Epithelial cell of proximal tubule (primary cell): Measurements from ENCODE around the gene GPS2. TPM values are rescaled to one million over a fixed set of nuclear protein-coding genes. Genes with fewer than 3 reads are reported as not detected.
"Not testable (repeated sequence)": the region's sequence is repeated elsewhere in the genome, so short reads cannot be mapped to it uniquely, and the experiment has no call there.

Experiments used
- DNase-seq: peaks from one replicate; pipeline ENCODE4 v3.0.0-alpha.2; 2011; ENCODE audit warnings: low read depth
- H3K4me3 ChIP-seq: 2 replicates; pipeline ENCODE4 v1.5.1; 2011; ENCODE audit warnings: low read depth, mild to moderate bottlenecking, low read length
- total RNA-seq: library from RNA; depleted of rRNA; stranded (reverse); fragments of >200 nt; gene quantifications from 2 replicates; pipeline ENCODE4 v1.2.3, GENCODE V29; 2015
- TF ChIP-seq, protein P1 (sequence below): conservative IDR thresholded peaks from 2 replicates; pipeline ENCODE4 v1.5.1; 2012; ENCODE audit warnings: low read depth, mild to moderate bottlenecking, low read length

Gene GPS2
- total RNA-seq, 1 donor from 2014 or later: 104 TPM

DNA sequence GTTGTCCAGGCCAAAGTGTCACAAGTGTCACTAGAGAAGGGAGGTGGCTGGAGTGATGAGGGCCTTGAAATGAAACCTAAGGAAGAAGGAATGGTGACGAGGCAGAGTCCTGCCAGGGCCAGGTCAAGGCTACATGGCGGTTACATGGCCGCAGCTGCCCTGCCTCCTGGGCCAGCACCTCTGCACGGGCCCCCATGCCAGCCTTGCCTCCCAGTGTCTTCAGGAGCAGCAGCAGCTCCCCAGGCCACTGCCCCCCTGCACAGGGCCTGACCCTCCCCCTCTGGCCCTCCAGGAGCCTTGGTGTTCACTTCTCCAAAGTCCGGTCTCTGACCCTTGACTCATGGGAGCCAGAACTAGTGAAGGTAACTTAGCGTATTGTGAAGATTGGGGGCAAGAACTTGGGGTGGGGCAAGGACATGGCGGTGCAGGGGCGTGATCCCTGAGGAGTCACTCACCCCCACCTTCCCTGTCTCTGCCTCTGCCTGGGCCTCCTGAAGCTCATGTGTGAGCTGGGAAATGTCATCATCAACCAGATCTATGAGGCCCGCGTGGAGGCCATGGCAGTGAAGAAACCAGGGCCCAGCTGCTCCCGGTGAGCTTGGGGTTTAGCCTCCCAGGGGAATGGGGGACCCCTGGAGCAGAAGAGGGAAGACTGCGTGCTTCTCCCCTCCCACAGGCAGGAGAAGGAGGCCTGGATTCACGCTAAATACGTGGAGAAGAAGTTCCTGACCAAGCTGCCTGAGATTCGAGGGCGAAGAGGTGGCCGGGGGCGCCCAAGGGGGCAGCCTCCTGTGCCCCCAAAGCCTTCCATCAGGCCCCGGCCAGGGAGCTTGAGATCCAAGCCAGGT is 32.7 kb upstream of the GPS2 start:
- DNase-seq: no peak
- H3K4me3 ChIP-seq: no peak overlapping the region
- TF ChIP-seq, protein P1, sequence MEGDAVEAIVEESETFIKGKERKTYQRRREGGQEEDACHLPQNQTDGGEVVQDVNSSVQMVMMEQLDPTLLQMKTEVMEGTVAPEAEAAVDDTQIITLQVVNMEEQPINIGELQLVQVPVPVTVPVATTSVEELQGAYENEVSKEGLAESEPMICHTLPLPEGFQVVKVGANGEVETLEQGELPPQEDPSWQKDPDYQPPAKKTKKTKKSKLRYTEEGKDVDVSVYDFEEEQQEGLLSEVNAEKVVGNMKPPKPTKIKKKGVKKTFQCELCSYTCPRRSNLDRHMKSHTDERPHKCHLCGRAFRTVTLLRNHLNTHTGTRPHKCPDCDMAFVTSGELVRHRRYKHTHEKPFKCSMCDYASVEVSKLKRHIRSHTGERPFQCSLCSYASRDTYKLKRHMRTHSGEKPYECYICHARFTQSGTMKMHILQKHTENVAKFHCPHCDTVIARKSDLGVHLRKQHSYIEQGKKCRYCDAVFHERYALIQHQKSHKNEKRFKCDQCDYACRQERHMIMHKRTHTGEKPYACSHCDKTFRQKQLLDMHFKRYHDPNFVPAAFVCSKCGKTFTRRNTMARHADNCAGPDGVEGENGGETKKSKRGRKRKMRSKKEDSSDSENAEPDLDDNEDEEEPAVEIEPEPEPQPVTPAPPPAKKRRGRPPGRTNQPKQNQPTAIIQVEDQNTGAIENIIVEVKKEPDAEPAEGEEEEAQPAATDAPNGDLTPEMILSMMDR: no peak

DNA sequence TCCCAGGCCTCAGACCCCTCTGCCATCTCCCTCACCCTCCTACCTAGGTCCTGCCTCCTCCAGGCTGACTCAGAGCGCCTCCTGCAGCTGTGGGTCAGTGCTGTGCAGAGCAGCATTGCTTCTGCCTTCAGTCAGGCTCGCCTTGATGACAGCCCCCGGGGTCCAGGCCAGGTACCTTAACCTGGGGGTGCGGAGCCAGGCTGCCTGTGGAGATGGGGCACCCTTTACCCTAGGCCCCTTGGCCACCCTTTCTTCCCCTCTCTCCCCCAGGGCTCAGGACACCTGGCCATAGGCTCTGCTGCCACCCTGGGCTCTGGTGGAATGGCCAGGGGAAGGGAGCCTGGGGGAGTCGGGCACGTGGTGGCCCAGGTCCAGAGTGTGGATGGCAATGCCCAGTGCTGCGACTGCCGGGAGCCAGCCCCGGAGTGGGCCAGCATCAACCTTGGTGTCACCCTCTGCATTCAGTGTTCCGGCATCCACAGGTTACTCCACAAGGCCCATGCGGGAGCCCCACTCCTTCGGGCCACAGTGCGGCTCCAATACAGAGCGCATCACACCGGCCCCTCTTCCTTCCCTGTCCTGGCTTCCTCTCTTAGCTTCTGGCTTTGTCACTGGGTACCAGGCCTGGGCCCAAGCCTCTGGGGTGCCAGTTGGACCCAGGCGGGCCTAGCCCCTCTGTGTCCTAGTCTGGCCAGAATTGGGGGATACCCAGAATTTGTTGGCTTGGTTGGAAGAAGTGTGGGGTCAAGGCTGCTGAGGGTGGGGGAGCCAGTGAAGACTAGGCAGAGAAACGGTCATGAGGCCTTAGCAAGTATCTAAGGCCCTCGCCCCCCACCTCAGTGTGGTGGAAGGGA is 31.8 kb upstream of the GPS2 start:
- no peak overlapping the region for H3K4me3 ChIP-seq
- TF ChIP-seq, protein P1: no peak
- DNase-seq: no peak

DNA sequence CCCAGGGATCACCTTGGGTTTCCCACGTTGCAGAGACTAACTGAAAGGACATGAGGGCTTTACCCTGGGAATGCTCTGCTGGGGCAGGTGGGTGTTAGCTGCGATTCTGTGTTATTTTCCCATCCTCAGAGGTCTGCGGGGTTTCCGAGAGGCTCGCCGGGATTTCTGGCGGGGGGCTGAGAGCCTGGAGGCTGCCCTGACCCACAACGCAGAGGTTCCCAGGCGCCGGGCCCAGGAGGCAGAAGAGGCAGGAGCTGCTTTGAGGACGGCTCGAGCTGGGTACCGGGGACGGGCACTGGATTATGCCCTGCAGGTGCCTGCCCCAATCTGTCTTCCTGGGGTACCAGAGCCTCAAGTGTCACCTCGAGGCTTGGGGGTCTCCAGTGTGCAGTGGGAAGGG is 28.1 kb upstream of the GPS2 start:
- TF ChIP-seq, protein P1: no peak
- H3K4me3 ChIP-seq: no peak overlapping the region
- no peak for DNase-seq

DNA sequence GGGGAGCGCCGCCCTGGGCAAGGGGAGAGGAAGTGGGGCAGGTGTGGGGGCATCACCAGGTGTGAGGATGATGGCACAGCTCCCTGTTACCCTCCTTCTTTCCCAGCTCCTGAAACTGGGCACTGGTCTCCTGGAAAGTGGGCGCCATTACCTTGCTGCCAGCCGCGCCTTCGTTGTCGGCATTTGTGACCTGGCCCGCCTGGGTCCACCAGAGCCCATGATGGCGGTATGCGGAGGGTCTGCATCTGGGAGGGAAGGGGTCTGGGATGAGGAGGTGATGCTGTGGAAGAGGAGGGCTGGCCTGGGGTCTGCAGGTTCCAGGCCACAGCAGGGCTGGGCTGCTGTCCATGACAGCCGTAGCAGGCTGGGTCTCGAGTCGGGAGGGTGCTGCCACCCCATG is 26.7 kb upstream of the GPS2 start:
- DNase-seq: no peak
- TF ChIP-seq, protein P1: no peak
- no peak overlapping the region for H3K4me3 ChIP-seq

DNA sequence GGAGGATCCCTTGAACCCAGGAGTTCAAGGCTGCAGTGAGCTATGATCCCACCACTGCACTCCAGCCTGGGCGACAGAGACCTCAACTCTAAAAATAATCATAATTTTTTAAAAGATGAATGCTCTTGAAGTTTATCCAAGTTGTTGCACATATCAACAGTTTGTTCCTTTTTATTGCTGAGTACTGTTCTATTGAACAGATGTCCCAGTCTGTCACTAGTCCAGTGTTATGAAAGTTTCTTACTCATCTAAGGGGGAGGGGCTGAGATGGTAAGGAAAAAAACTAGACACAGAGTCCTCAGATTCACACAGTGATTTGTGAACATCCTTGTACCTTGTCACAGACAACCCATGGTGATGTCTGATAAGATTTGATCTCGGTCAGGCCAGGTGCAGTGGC is 25.0 kb upstream of the GPS2 start:
- no peak for DNase-seq
- TF ChIP-seq, protein P1: no peak

DNA sequence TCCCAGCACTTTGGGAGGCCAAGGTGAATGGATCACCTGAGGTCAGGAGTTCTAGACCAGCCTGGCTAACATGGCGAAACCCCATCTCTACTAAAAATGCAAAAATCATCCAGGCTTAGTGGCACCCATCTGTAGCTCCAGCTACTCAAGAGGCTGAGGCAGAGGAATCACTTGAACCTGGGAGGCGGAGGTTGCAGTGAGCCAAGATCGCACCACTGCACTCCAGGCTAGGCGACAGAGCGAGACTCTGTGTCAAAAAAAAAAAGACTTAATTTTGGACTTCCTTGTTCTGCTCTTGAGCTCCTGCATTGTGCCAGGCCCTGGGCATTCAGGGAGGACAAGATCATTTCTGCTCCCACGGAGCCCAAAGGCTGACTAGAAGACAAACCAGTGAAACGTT is 22.4 kb upstream of the GPS2 start:
- DNase-seq, H3K4me3 ChIP-seq: not testable (repeated sequence)

More for the DNA sequence above, 25.0 kb upstream of the GPS2 start:
- H3K4me3 ChIP-seq: no peak overlapping the region
